Natural killer cell treated with Interleukin-12 subunit alpha and Interleukin-12 subunit beta and Interleukin-15 and Interleukin-18, amount 100 ng/mL, for 72 hours (primary cell): ENCODE data around the gene TAGLN3. TPM values are rescaled to one million over a fixed set of nuclear protein-coding genes. Genes with fewer than 3 reads are reported as not detected.

Experiments
- ATAC-seq, 2 donors: fragments of 150-1000 bp; cut with Tn5 transposase in 1 of 2; sonication (Bioruptor Pico), chemical (Tn5 transposase) in 1 of 2; 2 replicates each; pipeline ENCODE4 v1.10.0; 2021
- DNase-seq: peaks from one replicate; pipeline ENCODE4 v3.0.0; 2022; ENCODE audit warnings: low spot score
- H3K27ac Mint-ChIP-seq, 2 donors: 1 replicate in 1 of 2; 2 replicates in 1 of 2; pipeline ENCODE4 v1.8.0; 2022; ENCODE audit warnings: mixed read lengths in 2 of 2, mild to moderate bottlenecking in 1 of 2, moderate library complexity in 1 of 2
- H3K27me3 Mint-ChIP-seq, 2 donors: 1 replicate in 1 of 2; 2 replicates in 1 of 2; pipeline ENCODE4 v1.8.0; 2022; ENCODE audit warnings: mixed read lengths in 2 of 2
- H3K36me3 Mint-ChIP-seq: one replicate; pipeline ENCODE4 v1.8.0; 2022; ENCODE audit warnings: mixed read lengths
- H3K4me1 Mint-ChIP-seq, 2 donors: 1 replicate in 1 of 2; 2 replicates in 1 of 2; pipeline ENCODE4 v1.8.0; 2022; ENCODE audit warnings: low read depth in 2 of 2, mixed read lengths in 2 of 2, mild to moderate bottlenecking in 1 of 2
- H3K4me3 Mint-ChIP-seq: one replicate; pipeline ENCODE4 v1.8.0; 2022; ENCODE audit warnings: mixed read lengths
- H3K9me3 Mint-ChIP-seq: 2 replicates; pipeline ENCODE4 v1.8.0; 2022; ENCODE audit warnings: mixed read lengths
- total RNA-seq, 2 donors: library from RNA; stranded (reverse); gene quantifications; one replicate each; pipeline ENCODE4 v1.2.3, GENCODE V29; 2022

TAGLN3 gene
- total RNA-seq, 2 donors from 2014 or later = 0.74 TPM; not detected in 1

- Mint-ChIP-seq H3K4me1 (peaks cover 7 to 18% of the 10 kb centered on the region in 2 donors), H3K27me3 (no peaks in the 10 kb centered on the region), H3K4me3 (no peak overlapping the region), H3K9me3 (no peaks in the 10 kb centered on the region), H3K36me3 (peaks cover 10% of the 10 kb centered on the region), H3K27ac (peak overlapping the region in 1 of 2 donors; percentile 47)
- ATAC-seq (no peak), DNase-seq (no peak)
These were observed 11.9 kb upstream of the TAGLN3 start for GRCh38 chr3:111986800-111987199.

DNA sequence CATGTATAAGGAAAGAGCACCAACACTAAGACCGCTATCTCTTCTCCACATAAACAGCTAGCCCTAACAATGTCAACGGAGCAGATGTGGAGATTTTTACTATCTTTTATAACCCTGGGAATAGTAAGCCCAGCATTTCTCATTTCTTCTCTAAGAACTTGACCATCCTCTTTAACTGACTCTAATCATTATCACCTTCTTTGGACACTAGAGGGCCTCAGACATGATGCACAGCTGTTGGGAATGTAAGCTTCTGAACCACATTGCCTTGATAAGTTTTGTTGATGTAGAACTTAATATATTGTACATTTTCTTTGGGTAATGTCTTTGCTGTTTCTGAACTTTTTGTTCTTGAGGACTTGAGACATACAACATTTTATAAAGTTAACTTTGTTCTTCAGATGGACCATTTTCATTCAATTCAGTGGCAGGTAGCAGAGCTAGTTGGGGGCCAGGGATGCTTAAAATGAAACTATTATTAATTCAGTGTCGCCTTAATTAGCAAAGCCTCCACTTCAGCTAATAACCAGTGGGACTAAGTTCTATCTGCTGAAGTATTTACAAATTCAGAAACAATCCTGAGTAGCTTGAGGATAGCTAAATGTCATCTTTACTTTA is 9.6 kb upstream of the TAGLN3 start:
- no peaks in the 10 kb centered on the region for H3K9me3 Mint-ChIP-seq
- H3K4me3 Mint-ChIP-seq = no peak overlapping the region
- peak; percentile 60 to 61 for ATAC-seq
- no peak for DNase-seq
- H3K36me3 Mint-ChIP-seq = peaks cover 10% of the 10 kb centered on the region
- no peaks in the 10 kb centered on the region for H3K27me3 Mint-ChIP-seq
- H3K4me1 Mint-ChIP-seq = peaks cover 7 to 18% of the 10 kb centered on the region in 2 donors
- no peak overlapping the region for H3K27ac Mint-ChIP-seq

DNA sequence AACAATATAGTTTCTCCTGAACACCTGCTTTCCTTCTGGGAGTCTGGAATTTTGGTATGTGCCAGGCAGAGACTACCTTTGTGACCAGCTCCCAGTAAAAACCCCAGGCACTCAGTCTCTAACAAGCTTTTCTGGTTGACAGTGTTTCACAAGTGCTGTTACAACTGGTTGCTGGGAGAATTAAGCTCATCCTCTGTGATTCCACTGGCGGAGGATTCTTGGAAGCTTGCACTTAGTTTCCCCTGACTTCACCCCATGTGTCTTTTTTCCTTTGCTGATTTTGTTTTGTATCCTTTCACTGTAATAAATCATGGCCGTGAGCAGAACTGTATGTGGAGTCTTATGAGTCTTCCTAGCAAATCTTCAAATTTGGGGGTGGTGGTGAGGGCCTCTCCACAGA is 5.7 kb upstream of the TAGLN3 start:
- Mint-ChIP-seq H3K27ac (no peak overlapping the region), H3K4me3 (no peak overlapping the region), H3K36me3 (no peaks in the 10 kb centered on the region), H3K9me3 (no peaks in the 10 kb centered on the region), H3K27me3 (peaks cover 0 to 2% of the 10 kb centered on the region in 2 donors), H3K4me1 (peaks cover 0 to 4% of the 10 kb centered on the region in 2 donors)
- no peak for DNase-seq
- ATAC-seq = no peak

DNA sequence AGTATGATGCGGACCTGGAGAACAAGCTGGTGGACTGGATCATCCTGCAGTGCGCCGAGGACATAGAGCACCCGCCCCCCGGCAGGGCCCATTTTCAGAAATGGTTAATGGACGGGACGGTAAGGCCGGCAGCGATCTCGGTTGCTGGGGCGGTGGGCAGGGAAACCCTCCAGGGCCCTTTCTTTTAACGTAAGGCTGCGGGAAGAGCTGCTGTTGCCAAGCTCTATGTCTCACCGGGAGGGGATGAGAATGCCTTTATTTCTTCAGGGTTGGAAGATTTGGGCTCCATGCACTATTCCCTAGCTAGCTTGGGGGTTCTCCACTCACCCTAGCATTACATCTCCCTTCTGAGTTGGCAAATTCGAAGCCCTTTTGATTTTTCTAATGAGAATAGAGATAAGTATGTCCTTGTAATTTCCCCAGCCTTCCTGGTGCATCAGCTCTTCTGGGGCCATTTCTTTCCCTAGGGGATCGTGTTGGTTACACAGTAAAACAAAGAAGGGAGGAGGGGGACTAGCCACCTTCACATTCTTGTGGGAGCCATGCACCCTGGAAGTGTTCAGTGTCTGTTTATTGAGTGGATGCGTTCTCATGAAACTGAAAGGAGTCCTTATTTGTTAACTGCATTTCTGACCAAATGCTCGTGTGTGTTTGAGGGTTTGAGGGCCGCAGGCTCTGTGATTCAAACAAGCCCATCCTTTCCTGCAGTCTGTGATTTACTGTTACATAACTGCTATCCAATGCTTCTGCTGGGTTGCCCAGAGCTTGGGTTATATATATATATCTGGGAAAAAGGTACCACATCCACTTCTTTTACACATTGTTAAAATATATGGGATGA is 982 bp downstream of the TAGLN3 start:
- DNase-seq (no peak), ATAC-seq (peak in 1 of 2 donors; percentile 14)
- no peak overlapping the region for H3K27ac Mint-ChIP-seq
- H3K27me3 Mint-ChIP-seq = peaks cover 0 to 7% of the 10 kb centered on the region in 2 donors
- H3K36me3 Mint-ChIP-seq = no peaks in the 10 kb centered on the region
- H3K9me3 Mint-ChIP-seq = no peaks in the 10 kb centered on the region
- peaks cover 19 to 25% of the 10 kb centered on the region in 2 donors for H3K4me1 Mint-ChIP-seq
- peak overlapping the region; percentile 73 for H3K4me3 Mint-ChIP-seq

DNA sequence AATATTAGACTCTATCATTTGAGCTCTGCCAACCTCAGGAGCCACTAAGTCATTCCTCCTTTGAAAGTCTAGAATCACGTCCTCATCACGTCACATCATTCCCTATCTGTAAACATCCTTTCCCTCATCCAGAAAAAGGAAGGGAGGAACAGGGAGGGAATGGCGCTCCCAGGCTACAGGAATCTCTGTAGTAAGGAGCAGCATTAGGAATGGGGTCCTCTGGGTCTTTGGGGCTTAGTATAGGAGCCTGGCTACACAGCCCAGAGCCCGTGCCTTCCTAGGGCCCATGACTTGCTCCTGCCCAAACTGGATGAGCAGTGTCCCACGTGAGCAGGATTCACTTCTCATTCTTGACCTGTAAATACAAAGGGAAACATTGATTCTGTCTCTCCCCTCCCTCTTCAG is 1.6 kb downstream of the TAGLN3 start:
- H3K27me3 Mint-ChIP-seq = peaks cover 0 to 7% of the 10 kb centered on the region in 2 donors
- no peaks in the 10 kb centered on the region for H3K9me3 Mint-ChIP-seq
- ATAC-seq (no peak), DNase-seq (no peak)
- H3K4me1 Mint-ChIP-seq = peaks cover 19 to 25% of the 10 kb centered on the region in 2 donors
- H3K27ac Mint-ChIP-seq = no peak overlapping the region
- no peak overlapping the region for H3K4me3 Mint-ChIP-seq
- no peaks in the 10 kb centered on the region for H3K36me3 Mint-ChIP-seq

GRCh38 chr3:112000966-112001365 is 2.2 kb downstream of the TAGLN3 start:
- Mint-ChIP-seq H3K36me3 (no peaks in the 10 kb centered on the region), H3K9me3 (no peaks in the 10 kb centered on the region), H3K27me3 (peaks cover 0 to 7% of the 10 kb centered on the region in 2 donors), H3K4me1 (peaks cover 19 to 25% of the 10 kb centered on the region in 2 donors), H3K4me3 (no peak overlapping the region), H3K27ac (no peak overlapping the region)
- no peak for DNase-seq
- no peak for ATAC-seq

DNA sequence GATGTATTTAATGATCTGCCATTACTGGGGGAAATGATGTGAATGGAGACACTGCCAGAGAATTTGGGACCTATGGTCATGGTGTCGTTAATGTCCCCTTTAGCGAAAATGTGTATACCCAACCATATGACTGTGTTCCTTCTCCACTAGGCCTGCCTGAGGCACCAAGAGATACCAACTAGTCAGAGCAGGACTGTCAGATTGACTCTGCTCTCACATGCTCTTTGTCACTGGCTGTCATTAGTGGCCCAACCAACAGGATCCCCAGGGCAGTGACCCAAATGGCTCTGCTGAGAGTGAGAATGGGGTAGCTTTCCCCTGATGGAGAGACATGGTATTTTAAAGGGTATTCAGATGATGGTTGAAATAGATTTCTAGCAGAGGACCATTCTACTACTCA is 2.8 kb downstream of the TAGLN3 start:
- peaks cover 0 to 7% of the 10 kb centered on the region in 2 donors for H3K27me3 Mint-ChIP-seq
- ATAC-seq (peak in 1 of 2 donors; percentile 40), DNase-seq (no peak)
- H3K36me3 Mint-ChIP-seq = no peaks in the 10 kb centered on the region
- H3K4me3 Mint-ChIP-seq = no peak overlapping the region
- no peaks in the 10 kb centered on the region for H3K9me3 Mint-ChIP-seq
- H3K4me1 Mint-ChIP-seq = peaks cover 19 to 25% of the 10 kb centered on the region in 2 donors
- H3K27ac Mint-ChIP-seq = peak overlapping the region in 1 of 2 donors; percentile 82

DNA sequence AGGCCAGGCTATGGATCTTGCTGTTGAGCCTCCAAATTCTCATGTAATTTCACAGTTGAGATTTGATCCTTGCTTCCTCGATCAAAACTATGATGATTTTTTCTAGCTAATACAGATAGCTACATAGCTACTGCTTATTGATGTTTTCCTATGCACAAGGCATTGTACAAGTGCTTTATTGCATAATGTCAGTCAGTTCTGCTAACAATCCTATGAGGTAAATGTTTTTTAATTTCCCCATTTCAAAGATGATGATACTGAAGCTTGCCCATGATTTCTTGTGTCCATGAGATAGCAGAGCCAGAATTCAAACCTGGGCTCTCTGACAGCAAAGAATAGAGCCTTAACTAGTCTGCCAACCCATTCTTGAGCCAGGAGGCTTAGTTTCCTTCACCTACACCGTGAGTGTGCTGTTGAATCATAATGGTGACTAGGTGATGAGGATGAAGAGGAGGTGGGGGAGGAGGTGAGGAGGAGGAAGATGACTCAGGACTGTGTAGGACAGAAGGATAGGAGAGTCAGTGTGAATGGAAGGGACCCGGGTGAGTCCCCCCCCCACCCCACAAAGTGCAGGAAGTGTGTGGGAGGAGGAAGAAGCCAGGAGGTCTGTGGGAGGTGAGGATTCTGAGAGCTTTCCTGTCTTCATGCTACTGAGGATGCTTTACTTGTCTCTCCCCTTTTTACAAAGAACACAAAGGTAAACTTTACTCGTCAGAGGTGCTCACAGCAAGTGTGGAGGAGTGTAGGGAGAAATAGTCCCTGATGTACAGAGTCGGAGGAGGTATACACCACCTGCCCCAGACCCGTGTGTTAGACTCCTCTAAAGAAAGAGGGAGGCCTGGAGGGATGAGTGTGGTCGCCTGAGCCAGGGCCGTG is 3.6 kb downstream of the TAGLN3 start:
- H3K9me3 Mint-ChIP-seq = no peaks in the 10 kb centered on the region
- DNase-seq (no peak), ATAC-seq (peak; percentile 74 to 77)
- peak overlapping the region; percentile 48 to 82 for H3K27ac Mint-ChIP-seq
- H3K4me3 Mint-ChIP-seq = peak overlapping the region; percentile 62
- no peaks in the 10 kb centered on the region for H3K36me3 Mint-ChIP-seq
- peaks cover 19 to 25% of the 10 kb centered on the region in 2 donors for H3K4me1 Mint-ChIP-seq
- H3K27me3 Mint-ChIP-seq = peaks cover 0 to 6% of the 10 kb centered on the region in 2 donors

DNA sequence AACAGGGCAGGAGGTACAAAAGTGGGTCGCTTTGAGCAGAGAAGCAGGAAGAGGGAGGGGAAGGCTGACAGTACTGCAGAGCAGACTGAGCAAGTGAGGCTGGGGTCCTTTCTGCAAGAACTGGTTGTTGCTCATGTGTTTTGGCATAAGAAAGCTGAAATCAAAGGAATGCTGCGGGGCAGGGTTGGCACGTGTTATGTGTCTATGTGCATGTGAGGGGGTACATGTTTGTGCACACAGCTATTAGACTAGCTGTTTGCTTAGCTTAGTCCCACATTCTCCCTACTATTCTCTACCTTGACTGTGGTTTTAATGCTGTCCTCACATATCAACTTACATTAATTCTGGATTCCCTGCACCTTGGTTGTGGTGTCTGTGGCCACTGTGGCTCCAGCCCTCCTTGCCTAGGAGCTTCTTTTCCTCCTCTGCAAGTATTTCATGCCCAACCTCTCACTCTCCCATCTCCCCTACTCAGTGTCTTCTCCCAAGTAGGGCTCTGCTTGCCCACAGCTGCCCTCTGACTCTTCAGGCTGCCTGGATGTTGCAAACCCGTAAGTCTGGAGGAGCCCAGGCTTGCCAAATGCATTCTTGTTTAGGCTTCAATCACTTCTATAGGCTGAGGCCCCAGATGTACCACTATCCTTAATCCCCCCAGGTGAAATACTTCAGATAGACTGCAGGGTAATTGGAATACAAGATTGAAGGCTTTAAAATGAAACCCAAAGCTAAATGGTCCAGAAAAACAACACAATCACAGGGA is 4.8 kb downstream of the TAGLN3 start:
- DNase-seq = no peak
- Mint-ChIP-seq H3K9me3 (no peaks in the 10 kb centered on the region), H3K4me1 (peaks cover 19 to 25% of the 10 kb centered on the region in 2 donors), H3K27ac (peak overlapping the region in 1 of 2 donors; percentile 48), H3K27me3 (peaks cover 0 to 5% of the 10 kb centered on the region in 2 donors), H3K4me3 (no peak overlapping the region), H3K36me3 (no peaks in the 10 kb centered on the region)
- ATAC-seq = no peak

DNA sequence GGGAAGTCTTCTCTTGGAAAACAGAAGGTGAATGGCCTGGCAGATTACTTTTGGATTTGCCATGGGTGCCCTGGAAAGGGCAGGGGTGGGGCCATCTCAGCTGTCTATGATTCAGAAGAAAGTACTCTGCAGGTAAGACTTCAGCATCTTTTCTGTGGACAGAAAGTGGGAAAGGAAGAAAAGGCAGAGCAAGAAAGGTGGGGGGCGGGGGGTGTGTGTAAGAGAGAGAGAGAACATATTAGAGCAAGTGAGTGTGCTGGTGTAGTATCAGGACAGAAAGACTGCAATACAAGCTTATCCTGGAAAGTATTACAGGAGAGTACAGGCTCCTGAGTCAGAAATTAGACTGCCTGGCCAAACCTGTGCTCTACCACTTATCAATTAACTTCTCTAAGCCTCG is 5.5 kb downstream of the TAGLN3 start:
- Mint-ChIP-seq H3K36me3 (no peaks in the 10 kb centered on the region), H3K27ac (peak overlapping the region in 1 of 2 donors; percentile 34), H3K4me1 (peaks cover 15 to 22% of the 10 kb centered on the region in 2 donors), H3K4me3 (no peak overlapping the region), H3K27me3 (peaks cover 0 to 2% of the 10 kb centered on the region in 2 donors), H3K9me3 (no peaks in the 10 kb centered on the region)
- ATAC-seq (no peak), DNase-seq (no peak)

DNA sequence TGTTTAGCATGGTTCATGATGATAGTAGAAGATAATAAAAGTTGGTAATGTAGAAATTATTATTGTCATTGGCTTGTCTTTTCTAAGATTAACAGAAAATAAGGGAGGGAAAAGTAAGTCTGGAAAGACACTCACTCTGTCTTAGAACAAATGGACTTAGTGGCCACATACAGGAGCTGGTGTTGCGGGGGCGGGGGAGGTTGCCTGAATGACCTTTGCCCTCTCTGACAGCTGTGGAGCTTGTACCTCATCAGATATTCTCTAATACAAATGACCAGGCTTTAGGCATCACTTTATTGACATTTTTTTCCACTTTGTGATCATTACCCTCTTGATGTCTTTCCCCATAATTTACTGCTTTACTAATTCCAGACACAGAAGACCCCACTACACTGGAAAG is 5.9 kb downstream of the TAGLN3 start:
- Mint-ChIP-seq H3K9me3 (no peaks in the 10 kb centered on the region), H3K27ac (peak overlapping the region in 1 of 2 donors; percentile 34), H3K27me3 (no peaks in the 10 kb centered on the region), H3K36me3 (no peaks in the 10 kb centered on the region), H3K4me1 (peaks cover 12 to 19% of the 10 kb centered on the region in 2 donors), H3K4me3 (no peak overlapping the region)
- DNase-seq = no peak
- ATAC-seq = no peak

DNA sequence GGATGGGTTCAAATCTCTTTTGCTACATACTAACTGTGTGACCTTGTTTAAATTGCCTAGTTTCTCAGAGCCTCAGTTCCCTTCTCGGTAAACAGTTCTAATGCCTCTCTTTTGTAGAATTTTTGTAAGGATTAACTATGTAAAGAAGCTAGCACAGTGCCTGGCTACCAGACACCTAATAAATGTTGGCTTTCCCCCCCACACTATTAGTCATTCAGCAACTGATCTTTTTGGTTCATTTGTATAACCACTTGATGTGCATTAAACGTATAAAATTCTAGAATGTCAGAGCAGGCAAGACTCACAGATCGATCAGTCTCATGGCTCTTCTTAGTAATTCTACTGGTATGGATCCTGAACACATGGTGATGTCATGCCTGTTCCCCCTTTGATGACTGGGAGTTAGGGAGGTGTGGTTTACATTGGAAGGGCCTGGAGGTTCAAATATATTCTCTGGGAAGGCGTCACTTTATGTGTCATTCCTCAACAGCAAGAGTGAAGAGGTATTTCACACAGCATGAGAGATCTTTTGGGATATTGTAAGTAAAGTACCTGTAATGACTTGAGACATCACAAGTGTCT is 6.5 kb downstream of the TAGLN3 start:
- no peaks in the 10 kb centered on the region for H3K36me3 Mint-ChIP-seq
- H3K9me3 Mint-ChIP-seq = no peaks in the 10 kb centered on the region
- H3K27me3 Mint-ChIP-seq = no peaks in the 10 kb centered on the region
- ATAC-seq = no peak
- no peak overlapping the region for H3K4me3 Mint-ChIP-seq
- no peak for DNase-seq
- H3K4me1 Mint-ChIP-seq = peaks cover 12 to 17% of the 10 kb centered on the region in 2 donors
- peak overlapping the region in 1 of 2 donors; percentile 14 for H3K27ac Mint-ChIP-seq

DNA sequence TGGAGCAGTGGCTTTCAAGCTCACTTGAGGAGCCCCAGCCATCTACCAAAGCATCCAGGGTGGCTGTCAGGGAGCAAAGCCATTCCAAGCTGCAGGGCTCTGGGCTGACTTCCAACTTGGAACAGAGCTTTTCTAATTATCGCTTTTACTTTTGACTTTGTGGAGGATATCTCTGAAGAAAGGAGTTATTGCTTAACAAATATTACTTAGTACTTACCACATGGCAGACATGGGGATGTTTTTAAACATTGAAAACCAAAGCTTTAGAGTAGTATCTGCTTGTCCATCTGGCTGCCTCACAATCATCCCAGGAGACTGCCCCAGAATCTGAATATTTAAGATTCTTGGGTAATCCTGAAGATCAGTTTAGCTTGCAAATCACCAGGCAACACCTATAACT is 8.9 kb downstream of the TAGLN3 start:
- no peaks in the 10 kb centered on the region for H3K9me3 Mint-ChIP-seq
- no peak for ATAC-seq
- H3K27ac Mint-ChIP-seq = no peak overlapping the region
- H3K27me3 Mint-ChIP-seq = no peaks in the 10 kb centered on the region
- peaks cover 5 to 7% of the 10 kb centered on the region in 2 donors for H3K4me1 Mint-ChIP-seq
- H3K36me3 Mint-ChIP-seq = no peaks in the 10 kb centered on the region
- H3K4me3 Mint-ChIP-seq = no peak overlapping the region
- DNase-seq = no peak
